Fibroblast of skin of right quadriceps (primary cell): ENCODE measurements around the gene STK4.

Experiments used
- DNase-seq: peaks from one replicate; pipeline ENCODE4 v3.0.0-alpha.2; 2013

The STK4 gene

GRCh38 chr20:45091366-45091765 is 125.1 kb downstream of the STK4 start:
- DNase-seq: no peak

- DNase-seq: no peak
These were observed 126.6 kb downstream of the STK4 start for GRCh38 chr20:45092898-45093297.

GRCh38 chr20:45094201-45094600 is 127.9 kb downstream of the STK4 start:
- DNase-seq: no peak

- DNase-seq: no peak
These were observed 128.7 kb downstream of the STK4 start for GRCh38 chr20:45094864-45095574.

- peak; percentile 60 for DNase-seq
These were observed 129.5 kb downstream of the STK4 start for GRCh38 chr20:45095805-45096238.

- DNase-seq: no peak
These were observed 130.5 kb downstream of the STK4 start for GRCh38 chr20:45096781-45097180.

DNA sequence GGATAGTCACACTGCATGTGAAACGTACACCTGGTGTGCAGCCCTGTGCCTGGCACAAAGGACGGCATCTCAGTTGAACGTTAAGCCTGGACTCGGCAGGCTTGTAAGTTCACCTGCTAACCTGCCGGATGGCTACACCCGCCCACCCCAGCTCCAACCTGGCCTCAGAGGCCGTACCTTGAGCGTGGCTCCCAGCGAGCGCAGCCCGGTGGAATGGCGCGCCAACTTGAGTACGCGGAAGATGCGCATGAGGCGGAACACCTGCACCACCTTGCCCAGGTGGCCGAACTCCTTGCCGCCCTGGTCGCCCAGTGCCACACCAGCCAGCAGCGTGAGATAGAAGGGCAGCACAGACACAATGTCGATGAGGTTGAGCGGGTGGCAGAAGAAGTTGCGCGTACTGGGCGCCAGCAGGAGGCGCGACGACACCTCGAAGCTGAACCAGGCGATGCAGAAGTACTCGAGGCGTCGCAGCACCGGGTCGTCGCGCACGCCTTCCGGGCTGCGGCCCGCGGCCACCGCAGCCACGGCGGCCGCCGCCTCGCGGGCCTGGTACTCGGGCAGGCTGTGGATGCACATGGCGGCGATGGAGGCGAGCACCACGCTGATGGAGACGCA is 131.3 kb downstream of the STK4 start:
- DNase-seq: peak; percentile 39

DNA sequence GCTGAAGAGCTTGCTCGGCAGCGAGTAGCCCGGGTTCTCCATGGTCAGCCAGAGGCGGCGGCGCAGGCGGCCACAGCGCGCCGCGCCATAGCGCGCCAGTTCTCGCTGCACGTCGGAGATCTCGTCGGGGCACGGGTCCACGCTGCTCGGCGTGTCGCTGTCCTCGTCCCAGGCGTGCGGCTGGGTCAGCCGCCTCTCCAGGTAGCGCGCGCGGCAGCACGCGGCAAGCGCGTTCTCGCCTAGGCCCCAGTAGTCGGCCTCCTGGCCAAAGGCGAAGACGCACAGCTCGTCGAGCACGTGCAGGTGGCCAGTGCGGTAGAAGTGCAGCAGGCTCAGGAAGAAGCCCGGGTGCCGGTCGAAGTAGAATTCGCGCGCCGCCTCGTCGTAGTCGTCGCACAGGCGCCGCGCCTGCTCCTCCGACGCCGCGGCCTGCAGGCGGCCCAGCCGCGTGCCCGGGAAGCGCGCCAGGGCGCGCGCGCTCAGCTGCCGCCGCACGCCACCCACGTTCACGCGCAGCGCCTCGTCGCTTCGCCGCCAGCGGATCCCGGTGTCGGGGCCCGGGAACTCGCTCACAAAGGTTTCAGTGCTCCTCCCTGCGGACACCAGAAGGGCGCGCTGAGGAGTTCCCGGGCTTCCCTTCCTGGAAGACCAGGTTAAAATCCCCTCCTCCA is 131.9 kb downstream of the STK4 start:
- DNase-seq: peak; percentile 37

DNA sequence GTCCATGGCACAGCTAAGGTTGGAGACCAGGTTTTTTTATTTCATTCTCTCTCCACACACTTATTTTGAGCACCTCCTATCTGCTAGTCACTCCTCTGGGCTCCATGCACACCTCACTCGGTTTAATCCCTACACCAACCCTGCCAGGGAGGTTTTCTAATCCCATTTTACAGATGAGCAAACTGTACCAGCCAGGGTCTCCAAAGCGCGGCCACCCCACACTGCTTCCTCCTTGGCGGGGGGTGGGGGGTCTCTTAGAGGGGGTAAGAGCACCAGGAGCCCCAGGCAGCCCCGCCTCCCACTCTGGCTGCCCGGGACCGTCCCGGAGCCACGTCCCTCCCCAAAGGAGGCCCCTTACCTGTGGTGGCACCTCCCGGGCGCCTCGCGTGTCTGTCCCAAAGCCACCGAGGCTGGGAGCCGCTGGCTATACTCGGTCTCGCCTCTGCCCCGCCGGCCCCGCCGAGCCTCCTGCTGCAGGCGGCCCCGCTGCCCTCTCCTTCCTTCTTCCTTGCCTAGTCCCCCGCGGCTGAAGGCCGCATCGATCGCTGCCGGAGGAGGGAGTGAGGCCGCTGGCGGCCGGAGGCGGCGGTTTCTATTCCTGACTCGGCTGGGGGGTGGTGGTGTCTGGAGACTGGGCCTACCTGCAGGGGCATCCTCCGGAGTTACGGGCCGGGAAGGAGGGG is 134.4 kb downstream of the STK4 start, which contains the start of gene KCNS1:
TSS of gene KCNS1 (minus strand) at position 565 of the 683 bp plus-strand sequence. CDS start 1,891 bp downstream, outside the sequence.
- DNase-seq: peak; percentile 10

DNA sequence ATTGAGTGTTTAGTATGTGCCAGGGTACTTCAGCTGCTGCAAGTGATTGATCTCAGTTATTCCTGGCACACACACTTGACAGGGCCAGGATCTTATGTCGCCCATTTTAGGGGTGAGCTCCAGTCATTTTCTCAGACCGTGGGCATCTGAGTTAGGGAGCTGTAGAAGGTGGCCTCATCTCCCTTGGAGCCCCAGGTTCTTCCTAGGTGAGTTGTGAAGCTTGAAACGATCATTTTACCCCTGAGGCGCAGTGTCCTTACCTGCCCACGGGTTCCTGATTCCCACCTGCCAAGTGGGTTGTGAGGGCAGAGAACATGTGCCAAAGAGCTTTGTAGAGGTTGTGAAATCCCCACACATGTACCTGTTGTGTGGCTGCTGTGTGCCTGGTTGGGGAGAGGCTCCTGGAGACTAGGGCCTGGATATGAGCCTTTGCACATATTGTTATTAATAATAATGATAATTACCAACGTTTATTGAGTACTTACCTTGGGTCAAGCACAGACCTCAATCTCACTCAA is 135.1 kb downstream of the STK4 start:
- no peak for DNase-seq

GRCh38 chr20:45103072-45103471 is 136.8 kb downstream of the STK4 start:
- no peak for DNase-seq

DNA sequence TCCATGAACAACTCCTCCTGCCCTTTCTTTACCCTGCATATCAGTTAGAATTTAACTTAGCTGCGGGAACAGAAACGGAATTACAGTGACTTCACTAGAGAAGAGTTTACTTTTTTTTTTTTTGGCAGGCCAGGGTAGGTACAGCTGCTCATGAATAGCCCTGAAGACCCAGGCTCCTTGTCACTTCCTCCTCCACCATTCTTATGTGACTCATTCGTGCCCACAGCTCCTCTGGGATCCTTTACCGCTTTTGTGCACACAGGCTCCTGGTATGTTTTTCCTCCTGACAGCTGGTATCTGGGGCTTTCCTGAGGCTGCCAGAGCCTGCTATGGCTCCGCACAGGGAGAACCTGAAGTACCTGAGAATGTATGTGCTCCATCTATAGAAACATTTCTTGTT is 138.5 kb downstream of the STK4 start:
- DNase-seq: peak; percentile 61

GRCh38 chr20:45105317-45105716 is 139.0 kb downstream of the STK4 start:
- DNase-seq: no peak

DNA sequence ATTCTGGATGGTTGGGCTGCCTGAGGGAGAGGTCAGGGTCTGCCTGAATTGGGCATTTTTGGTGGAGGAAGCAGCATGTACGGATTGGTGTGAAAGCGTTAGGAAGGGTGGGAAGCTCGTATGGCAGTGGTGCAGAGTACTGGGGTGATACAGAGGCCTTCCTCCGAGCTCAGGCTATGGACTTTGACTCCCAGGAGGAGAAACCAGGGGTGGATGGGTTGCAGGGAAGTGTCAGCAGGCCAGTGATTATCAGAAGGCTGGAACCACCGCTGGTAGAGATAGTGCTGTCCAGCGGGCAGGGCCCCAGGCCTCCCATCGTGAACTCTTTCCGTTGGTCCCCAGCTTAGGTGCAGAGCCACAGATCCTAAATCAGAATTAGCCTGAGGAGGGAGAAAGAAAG is 143.3 kb downstream of the STK4 start:
- DNase-seq: no peak

- no peak for DNase-seq
These were observed 144.0 kb downstream of the STK4 start for GRCh38 chr20:45110301-45110700.

DNA sequence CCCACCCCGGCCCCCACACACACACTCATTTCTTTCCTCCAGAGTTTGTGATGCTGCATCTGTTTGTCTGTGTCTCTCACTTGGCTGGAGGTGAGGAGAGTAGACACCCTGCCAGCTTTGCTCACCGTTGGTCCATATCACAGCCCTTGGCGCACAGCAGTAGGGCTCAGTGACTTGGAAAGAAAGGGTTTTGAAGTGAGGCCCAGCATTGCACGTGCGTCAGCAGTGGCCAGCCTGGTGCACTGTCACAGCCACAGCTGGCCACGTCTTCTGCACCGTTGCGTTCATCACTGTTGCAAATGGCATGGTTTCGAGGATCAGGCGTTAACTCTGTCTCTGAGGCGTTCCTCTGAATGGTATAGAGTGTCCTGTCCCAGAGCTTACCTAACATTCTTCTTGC is 145.0 kb downstream of the STK4 start:
- no peak for DNase-seq

DNA sequence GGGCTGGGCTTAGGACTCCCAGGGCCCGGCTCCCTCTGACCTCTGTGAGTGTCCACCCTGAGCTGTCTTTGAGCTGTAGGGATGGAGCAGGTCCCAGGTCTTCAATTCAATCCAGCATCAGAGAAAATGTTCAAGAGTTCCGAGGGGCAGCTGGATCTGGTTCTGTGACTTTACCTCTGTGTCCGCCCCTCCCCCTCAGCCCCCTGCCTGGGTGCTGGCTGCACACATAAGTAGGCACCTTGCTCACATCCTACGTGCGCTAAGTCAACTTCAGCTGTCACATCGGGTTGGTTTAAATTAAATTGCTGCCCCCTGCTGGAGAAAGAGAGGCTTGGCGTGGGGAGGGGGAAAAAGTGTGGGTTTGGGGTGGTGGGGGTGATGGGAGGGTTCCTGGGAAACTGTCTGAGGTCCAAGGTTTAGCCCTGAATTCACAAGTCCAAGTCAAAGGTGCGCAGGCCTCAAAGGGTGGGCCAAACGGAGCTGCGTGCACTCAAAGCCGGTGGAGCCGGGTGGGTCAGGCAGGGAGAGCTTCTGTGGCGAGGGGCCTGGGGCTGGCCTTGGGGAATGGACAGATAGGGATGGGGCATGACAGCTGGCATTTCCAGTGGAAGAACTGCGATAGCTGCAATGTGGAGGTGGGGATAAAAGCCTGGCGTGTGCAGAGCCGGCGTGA is 145.6 kb downstream of the STK4 start:
- DNase-seq: no peak

- no peak for DNase-seq
These were observed 146.4 kb downstream of the STK4 start for GRCh38 chr20:45112754-45113153.

GRCh38 chr20:45113865-45114264 is 147.6 kb downstream of the STK4 start:
- DNase-seq: no peak

- no peak for DNase-seq
These were observed 148.4 kb downstream of the STK4 start, which contains the start of gene WFDC5 for GRCh38 chr20:45114465-45115385. Gene WFDC5 (minus strand): TSS chr20:45115174. CDS start chr20:45115083, 91 bp downstream.

- no peak for DNase-seq
These were observed 149.1 kb downstream of the STK4 start for GRCh38 chr20:45115386-45115774.
